GM18519 (cell line): Measurements from ENCODE around the gene AIF1.
A peak's percentile ranks its signal among the peaks of the same experiment; 100 is the strongest.

Source experiments
- ATAC-seq: cut with Tn5 transposase; IDR thresholded peaks from one replicate; pipeline ENCODE4 v1.9.1; 2021; ENCODE audit warnings: mild to moderate bottlenecking, moderate library complexity; ENCODE audit not compliant: unreplicated experiment, low FRiP score

Gene AIF1

DNA sequence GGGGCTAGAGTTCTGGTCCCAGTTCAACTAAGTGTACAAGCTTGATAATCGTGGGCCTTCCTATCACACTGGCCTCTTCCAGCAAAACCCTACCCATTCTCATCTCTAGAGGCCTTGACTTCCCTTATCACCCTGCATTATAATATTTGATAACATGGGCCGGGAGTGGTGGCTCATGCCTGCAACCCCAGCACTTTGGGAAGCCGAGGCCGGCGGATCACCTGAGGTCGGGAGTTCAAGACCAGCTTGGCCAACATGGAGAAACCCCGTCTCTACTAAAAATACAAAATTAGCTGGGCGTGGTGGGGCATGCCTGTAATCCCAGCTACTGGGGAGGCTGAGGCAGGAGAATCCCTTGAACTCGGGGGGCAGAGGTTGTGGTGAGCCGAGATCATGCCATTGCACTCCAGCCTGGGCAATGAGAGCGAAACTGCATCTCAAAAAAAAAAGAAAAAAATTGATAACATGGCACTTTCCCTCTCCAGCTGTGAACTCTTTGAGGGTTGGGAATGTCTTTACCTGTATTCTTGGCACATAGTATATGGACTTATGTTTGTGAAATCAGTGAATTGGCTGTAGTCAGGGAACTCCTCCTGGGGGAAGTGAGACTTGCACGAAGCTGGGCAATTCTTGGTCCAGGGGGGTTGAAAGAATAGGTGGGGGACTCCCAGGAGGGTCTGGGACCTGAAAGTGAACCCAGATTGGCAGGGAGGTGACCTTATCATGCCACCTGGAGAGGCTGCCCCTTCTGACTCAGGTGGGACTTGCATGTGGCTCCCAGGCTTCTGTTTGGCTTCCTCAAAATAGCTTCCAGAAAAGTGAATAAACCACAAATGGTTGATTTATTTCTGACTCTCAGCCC is 46.5 kb downstream of the AIF1 start:
- ATAC-seq: no peak

DNA sequence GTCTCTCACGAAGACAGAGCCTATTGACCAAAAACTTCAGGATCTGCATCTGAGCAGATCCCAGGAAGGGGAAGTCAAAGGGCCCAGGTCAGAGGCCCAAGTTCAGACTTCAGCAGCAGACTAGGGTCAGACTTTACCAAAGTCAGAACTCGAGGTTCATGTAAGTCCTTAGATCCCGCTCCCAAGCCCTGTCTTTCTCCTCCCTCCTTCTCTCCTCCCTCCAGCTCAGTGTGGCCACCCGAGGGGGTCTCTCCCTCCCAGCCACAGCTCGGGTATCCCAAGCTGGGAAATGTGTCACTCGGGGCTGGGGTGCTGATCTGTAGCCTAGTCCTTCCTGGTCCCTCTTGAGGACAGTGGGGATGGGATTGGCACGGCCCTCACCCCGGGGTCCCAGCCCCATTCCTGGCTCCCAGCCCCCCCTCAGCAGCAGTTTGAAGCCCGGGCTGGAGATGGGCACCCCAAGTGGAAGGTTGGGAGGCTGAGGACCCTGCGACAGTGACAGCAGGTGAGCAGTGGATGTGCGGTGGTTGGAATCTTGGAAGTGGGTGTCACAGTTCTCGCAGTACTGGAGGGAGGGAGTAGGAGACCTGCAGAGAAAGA is 47.2 kb downstream of the AIF1 start:
- ATAC-seq: no peak

DNA sequence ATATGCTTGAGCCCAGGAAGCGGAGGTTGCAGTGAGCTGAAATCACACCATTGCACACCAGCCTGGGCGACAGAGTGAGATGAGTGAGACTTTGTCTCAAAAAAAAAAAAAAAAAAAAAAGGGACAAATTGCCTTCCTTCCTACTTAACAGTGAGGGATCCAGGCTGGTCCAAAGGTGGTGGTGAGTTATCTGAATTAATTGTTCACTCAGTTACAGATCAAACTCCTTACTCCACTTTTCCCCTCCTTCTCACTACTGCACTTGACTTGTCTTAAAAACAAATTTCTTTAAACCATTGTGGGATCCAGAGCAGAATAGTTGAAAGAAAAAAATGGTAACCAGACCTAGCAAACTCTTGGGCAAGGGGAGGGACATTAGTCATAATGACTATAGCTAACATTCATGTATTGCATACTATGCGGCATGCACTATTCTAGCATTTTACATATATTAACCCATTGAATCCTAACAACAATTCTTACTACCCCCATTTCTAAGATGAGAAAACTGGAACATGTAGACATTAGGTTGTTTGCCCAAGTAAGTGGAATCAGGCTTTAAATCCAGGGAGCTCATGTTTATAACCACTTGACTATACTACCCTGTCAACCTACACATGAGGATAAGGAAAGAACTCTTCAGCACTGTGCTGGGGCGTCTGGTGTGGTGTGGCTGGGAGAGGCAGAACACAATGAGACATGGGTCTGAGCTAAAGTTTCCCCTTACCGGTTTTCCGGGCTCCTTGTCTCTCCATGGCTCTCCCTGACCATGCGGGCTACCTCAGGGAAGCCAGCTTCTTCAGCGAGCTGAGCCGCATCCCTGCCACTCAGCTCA is 48.3 kb downstream of the AIF1 start:
- no peak for ATAC-seq

DNA sequence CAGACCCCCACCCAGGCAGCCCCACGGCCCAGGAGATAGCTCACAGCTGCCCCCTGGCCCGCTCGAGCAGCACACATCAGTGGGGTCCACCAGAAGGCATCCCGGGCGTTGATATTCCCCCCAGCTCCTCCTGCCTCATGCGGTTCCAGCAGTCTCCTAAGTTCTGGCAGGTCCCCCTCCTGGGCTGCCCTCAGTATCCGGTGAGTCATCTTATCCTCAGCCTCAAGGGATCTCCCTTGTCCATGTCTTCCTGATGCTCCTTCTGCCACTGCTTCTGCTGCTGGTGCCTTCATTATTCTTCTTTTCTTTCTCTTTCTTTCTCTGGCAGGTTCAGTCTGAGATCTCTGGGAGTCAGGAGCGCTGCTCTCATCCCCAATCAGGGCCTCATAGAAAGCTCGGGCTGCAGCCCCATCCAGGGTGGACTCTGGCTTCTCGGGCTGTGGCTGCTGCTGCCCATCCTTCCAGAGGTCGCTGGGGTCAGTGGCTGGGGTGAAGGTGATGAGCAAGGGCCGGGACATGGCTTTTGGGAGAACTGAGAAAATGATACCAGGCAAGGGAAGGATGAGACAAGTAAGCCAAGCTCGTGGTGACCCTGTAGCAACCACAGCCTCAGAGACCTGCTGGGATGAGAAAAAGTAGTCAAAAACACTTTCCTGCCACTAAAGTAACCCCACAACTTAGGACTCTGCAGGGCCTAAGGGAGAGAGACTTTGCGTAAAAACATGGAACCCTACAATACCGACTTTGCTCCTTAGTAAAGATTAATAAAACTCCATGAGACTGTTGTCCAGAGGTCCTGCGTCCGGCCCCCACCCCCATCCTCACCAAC is 49.1 kb downstream of the AIF1 start:
- ATAC-seq: no peak

DNA sequence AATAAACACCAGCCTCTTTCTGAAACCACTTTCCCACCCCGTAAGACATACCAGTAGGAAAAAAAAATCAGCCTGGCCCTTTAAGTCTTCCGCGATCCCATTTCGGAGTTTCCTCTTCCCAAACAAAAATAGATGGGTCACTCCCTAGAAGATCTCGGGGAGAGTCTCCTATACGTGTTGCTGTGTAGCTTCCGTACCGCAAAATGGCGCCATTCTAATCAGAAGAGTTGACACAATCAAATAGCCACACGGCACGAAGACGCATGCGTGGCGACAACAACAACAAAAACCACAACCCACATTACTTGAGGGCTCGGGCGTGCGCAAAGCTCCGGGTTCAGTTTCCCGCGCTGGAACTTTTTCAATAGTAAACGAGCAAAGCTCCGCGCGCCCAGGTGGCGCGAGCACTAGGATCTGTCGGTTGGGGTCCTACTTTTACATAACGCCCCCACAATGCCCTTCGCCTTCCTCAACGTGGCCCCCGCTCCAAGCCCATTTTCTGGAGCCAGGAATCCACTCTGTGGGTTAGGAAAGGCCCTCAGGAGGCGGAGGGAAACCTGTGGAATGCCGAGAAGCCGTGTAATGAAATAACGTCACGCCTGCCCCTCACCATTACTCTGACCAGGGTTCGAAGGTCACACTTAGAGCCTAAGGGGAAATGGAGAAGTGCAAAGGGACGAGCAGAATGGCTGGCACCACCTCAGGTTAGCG is 49.9 kb downstream of the AIF1 start, which contains the start of gene GPANK1:
GPANK1 (minus strand) TSS at position 208 of the 711 bp plus-strand sequence. CDS start 519 bp downstream, outside the sequence.
- ATAC-seq: peak; percentile 5

DNA sequence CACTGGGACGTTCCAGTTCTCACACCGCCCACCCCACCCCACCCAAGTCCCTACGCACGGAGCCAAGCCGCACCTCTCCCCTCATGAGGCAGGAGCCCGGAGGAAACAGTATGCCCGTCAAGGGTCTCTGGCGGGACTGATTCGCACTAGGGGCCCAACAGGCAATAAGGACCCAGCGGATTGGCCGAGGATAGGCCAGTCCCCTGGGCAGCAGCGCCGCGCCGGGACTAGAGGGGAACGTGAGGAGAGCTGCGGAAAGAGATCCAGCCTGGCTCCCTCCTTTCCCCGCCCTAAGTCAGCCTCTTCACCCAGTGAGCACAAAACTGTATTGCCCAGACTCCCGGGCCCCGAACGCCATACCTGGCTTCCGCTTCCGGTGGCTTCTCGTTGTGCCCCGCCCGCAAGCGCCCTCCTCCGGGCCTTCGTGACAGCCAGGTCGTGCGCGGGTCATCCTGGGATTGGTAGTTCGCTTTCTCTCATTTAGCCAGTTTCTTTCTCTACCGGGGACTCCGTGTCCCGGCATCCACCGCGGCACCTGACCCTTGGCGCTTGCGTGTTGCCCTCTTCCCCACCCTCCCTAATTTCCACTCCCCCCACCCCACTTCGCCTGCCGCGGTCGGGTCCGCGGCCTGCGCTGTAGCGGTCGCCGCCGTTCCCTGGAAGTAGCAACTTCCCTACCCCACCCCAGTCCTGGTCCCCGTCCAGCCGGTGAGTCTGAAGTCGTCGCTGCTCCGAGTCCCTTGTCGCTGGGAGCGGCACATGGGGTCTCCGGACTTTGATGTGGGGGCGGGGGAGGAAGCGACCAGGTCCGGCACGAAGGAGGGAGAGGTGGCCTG is 50.7 kb downstream of the AIF1 start, which contains the start of gene CSNK2B:
CSNK2B (plus strand) TSS at position 580 of the 836 bp plus-strand sequence. CDS start 752 bp downstream, outside the sequence.
- peak; percentile 62 for ATAC-seq

DNA sequence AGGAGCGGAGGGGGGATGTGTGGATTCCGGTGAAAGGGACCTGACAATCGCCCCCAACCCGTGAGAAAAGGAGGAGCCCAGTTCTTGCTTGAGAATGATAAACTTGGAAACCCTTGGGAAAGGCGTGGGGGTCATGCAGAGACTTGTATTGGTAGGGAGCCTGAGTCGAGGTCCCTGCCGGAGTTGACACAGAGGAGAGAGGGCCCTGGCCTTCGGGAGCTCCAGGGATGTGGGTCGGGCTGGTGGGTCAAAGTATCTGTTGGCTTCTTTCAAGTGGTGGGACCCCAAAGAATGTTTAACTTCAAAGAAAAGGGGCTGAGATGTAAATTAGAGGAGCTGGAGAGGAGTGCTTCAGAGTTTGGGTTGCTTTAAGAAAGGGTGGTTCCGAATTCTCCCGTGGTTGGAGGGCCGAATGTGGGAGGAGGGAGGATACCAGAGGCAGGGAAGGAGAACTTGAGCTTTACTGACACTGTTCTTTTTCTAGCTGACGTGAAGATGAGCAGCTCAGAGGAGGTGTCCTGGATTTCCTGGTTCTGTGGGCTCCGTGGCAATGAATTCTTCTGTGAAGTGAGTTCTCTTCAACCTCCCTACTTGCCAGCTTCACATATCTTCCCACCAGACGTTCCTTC is 51.4 kb downstream of the AIF1 start:
- no peak for ATAC-seq
